ENCODE measurements around the gene ABHD12. TPM values are rescaled to one million over a fixed set of nuclear protein-coding genes. Genes with fewer than 3 reads are reported as not detected.

Gene ABHD12
- total RNA-seq, 1 donor from 2014 or later, result 58.0 TPM

DNA sequence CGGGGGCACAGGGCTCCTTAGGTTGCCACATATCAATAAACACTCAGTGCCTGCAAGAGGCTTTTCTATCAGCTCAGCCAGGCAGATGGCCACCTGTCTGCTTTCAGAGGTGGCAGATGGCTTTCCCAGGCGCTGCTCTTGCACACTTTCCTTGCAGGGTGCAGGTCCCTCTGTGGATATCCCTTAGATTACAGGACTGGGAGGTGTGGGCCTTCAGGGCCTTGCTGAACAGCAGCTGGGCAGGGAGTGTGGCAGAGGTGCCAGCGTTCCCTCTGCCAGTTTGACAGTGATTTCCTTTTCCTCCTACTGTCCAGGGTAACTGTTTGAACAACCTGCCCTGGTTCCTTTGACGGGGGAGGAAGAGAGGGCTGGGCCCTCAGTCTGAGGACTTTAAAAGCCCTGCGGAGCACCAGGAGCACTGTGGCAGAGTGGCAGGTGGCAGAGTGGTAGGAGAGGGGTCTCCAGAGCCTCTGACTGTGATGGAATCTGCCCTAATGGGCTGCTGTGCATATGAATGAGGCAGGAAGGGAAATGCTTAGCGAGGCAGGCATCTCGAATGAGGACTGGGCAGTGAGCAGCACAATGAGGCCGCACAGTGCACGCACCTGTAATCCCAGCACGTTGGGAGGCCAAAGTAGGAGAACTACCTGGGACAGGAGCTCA is 34.2 kb downstream of the ABHD12 start:
- DNase-seq (ENCODE audit: low spot score in 2 of 2, unreplicated experiment in 2 of 2), result no peak
- H3K4me3 Mint-ChIP-seq, result no peak overlapping the region

DNA sequence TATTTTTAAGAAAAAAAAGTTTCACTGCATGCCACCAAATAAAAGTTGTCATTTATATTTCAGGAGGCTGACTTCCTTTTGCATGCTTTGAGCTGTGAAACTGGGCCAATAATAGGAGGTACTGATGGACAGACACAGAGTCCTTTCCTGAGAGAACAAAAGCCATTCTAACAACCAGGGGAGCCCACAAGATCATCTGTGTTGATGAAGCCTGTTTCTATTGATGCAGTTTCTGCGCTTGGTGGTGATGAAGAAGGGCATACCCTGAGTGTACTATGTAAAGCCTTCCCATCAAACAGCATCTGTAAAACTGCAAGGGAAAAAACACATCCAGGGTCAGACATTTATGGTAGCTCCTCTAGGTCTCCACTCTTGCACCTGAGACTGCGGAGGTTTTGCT is 34.8 kb downstream of the ABHD12 start:
- Mint-ChIP-seq H3K4me3 (no peak overlapping the region), H3K27ac (no peak overlapping the region), H3K36me3 (no peaks in the 10 kb centered on the region), H3K27me3 (ENCODE audit: low read depth) (no peaks in the 10 kb centered on the region), H3K9me3 (no peaks in the 10 kb centered on the region), H3K4me1 (peaks cover 23% of the 10 kb centered on the region)
- TF ChIP-seq, protein P1, sequence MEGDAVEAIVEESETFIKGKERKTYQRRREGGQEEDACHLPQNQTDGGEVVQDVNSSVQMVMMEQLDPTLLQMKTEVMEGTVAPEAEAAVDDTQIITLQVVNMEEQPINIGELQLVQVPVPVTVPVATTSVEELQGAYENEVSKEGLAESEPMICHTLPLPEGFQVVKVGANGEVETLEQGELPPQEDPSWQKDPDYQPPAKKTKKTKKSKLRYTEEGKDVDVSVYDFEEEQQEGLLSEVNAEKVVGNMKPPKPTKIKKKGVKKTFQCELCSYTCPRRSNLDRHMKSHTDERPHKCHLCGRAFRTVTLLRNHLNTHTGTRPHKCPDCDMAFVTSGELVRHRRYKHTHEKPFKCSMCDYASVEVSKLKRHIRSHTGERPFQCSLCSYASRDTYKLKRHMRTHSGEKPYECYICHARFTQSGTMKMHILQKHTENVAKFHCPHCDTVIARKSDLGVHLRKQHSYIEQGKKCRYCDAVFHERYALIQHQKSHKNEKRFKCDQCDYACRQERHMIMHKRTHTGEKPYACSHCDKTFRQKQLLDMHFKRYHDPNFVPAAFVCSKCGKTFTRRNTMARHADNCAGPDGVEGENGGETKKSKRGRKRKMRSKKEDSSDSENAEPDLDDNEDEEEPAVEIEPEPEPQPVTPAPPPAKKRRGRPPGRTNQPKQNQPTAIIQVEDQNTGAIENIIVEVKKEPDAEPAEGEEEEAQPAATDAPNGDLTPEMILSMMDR (IDR thresholded peaks at IDR 0.05; ENCODE audit: unreplicated experiment), result no peak
- no peak for DNase-seq (ENCODE audit: low spot score in 2 of 2, unreplicated experiment in 2 of 2)

More for the DNA sequence above, 34.2 kb downstream of the ABHD12 start:
- Mint-ChIP-seq H3K4me1 (peaks cover 28% of the 10 kb centered on the region), H3K27ac (no peak overlapping the region), H3K9me3 (no peaks in the 10 kb centered on the region), H3K36me3 (no peaks in the 10 kb centered on the region), H3K27me3 (ENCODE audit: low read depth) (no peaks in the 10 kb centered on the region)
- TF ChIP-seq, protein P1 (IDR thresholded peaks at IDR 0.05; ENCODE audit: unreplicated experiment), result no peak

DNA sequence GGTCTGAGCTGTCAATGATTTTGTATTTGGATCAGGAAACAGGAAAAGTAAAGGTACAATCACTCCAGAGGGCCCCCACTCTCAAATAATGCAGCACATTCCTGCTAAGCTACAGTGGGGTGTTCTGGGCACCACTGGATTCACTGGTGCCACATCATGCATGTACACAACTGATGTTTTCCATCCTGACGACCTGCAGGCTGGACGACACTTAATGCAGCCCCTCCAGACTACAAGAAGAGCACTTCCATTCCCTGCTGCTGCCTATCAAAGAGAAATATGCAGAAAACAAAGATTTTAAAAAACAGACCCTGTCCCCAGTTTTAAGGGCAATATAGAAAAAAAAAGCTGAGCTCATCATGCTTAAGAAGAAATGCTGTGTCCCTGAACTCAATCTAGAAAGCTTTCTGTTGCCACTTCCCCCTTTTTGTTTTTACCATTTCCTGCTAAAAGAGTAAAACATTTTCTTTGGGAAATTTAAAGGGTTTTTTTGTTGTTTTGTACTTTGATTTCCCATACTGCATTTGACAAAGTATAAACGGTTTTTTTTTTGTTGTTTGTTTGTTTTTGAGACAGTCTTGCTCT is 35.5 kb downstream of the ABHD12 start:
- no peak for DNase-seq (ENCODE audit: low spot score in 2 of 2, unreplicated experiment in 2 of 2)
- Mint-ChIP-seq H3K36me3 (no peaks in the 10 kb centered on the region), H3K4me3 (no peak overlapping the region), H3K9me3 (peaks cover 5% of the 10 kb centered on the region), H3K27me3 (ENCODE audit: low read depth) (no peaks in the 10 kb centered on the region), H3K27ac (peak overlapping the region; percentile 33), H3K4me1 (peaks cover 18% of the 10 kb centered on the region)
- TF ChIP-seq, protein P1 (IDR thresholded peaks at IDR 0.05; ENCODE audit: unreplicated experiment), result no peak

DNA sequence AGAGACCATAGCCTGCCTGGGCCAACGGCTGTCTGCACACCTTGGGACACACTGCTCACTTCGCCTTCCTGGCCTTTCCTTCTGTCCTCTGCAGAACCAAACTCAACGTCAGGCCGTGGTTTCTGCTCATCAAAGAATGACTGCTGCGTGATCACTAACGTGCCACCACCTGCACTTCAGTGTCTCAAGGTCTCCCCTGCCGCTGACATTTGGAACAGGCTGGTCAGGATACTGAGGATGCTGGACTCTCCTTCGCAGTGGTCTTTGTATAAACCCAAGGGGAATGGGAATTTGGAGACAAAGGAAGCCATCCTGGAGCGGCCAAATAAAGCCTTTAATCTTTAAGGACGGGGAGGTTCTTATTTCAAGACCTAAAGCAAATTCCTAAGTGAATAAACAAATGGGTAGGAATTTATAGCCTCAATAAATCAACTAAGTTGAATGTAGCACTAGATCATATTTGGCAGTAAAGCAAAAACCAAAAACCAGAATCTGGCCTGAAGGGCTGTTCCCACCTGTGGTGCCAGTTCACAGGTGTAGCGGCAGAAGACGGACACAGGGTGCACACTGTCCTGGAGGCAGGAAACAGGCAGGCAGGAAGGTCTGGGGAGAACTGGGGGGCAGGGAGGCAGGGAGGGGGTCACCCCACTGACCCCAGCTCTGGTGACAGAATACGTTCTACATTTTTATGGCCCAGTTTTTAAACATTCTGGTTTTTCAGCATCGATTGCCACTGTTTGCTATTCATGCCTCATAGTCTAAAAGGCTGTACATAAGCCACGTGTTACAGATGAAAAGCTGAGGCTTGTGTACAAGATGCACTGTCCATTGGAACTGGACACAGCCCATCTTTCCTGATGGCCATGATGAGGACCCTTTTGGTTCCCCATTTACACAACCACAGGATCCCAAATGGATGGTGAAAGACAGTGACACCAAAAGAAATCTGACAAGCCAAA is 36.6 kb downstream of the ABHD12 start:
- Mint-ChIP-seq H3K36me3 (peaks cover 2% of the 10 kb centered on the region), H3K9me3 (peaks cover 9% of the 10 kb centered on the region), H3K4me3 (peak overlapping the region; percentile 7), H3K4me1 (peaks cover 18% of the 10 kb centered on the region), H3K27ac (peak overlapping the region; percentile 76), H3K27me3 (ENCODE audit: low read depth) (no peaks in the 10 kb centered on the region)
- no peak for DNase-seq (ENCODE audit: low spot score in 2 of 2, unreplicated experiment in 2 of 2)
- TF ChIP-seq, protein P1 (IDR thresholded peaks at IDR 0.05; ENCODE audit: unreplicated experiment), result no peak

DNA sequence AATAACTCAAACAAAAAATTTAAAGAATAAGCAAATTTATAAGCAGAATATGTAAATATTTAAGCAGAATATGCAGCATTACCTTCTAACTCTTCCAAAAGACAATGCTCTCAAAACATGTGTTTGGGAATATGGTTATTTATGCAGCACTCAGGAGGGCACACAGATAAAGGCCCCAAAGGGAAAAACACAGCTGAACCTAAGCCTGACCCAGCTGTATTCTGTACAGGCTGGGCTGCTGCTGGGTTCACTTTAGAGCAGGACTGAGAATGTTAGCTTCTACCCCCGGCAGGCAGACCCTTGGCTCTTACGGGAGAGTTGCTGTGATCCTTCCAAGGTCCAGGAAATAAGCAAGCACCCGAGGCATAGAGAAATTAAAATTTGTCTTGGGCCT is 37.3 kb downstream of the ABHD12 start:
- Mint-ChIP-seq H3K27ac (peak overlapping the region; percentile 76), H3K4me3 (peak overlapping the region; percentile 9), H3K4me1 (peaks cover 18% of the 10 kb centered on the region), H3K27me3 (ENCODE audit: low read depth) (no peaks in the 10 kb centered on the region), H3K9me3 (peaks cover 9% of the 10 kb centered on the region), H3K36me3 (peaks cover 2% of the 10 kb centered on the region)
- TF ChIP-seq, protein P1 (IDR thresholded peaks at IDR 0.05; ENCODE audit: unreplicated experiment), result no peak
- no peak for DNase-seq (ENCODE audit: low spot score in 2 of 2, unreplicated experiment in 2 of 2)

Data from mesothelial cell of epicardium (in vitro differentiated cells).